NCI-H1417 (cell line): Measurements from ENCODE around the gene BPIFB6.

ENCODE experiments used
- DNase-seq, 3 experiments: peaks; one replicate each; lab custom pipeline; 2025; lab: John Stamatoyannopoulos, UW

The BPIFB6 gene

DNA sequence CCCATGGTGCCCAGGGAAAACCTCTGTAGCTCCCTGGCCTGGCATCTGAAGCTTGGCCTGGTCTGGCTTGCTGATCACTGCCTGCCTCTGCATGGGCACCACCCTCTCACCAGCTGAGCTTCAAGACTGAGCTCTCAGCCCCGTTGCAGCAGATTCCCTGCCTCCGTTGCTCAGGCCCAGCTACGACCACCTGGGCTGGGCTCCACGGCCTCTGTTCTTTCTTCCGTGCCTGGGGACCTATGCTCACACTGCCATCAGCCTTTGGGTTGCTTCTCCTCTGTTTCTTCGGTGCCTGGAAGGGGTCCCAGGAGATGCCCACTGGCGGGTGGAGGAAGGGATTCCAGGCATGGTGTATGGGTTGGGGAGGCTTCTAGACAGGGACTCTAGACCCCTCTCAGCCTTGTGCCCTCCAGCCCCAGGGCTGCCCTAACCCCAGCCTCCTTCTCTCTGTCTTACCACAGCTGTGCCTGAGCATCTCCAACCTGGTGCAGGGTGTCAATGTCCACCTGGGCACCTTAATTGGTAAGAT is 14.8 kb upstream of the BPIFB6 start:
- DNase-seq: no peak

GRCh38 chr20:33017542-33017941 is 13.9 kb upstream of the BPIFB6 start:
- DNase-seq: no peak

GRCh38 chr20:33018169-33018931 is 13.1 kb upstream of the BPIFB6 start:
- DNase-seq: no peak

DNA sequence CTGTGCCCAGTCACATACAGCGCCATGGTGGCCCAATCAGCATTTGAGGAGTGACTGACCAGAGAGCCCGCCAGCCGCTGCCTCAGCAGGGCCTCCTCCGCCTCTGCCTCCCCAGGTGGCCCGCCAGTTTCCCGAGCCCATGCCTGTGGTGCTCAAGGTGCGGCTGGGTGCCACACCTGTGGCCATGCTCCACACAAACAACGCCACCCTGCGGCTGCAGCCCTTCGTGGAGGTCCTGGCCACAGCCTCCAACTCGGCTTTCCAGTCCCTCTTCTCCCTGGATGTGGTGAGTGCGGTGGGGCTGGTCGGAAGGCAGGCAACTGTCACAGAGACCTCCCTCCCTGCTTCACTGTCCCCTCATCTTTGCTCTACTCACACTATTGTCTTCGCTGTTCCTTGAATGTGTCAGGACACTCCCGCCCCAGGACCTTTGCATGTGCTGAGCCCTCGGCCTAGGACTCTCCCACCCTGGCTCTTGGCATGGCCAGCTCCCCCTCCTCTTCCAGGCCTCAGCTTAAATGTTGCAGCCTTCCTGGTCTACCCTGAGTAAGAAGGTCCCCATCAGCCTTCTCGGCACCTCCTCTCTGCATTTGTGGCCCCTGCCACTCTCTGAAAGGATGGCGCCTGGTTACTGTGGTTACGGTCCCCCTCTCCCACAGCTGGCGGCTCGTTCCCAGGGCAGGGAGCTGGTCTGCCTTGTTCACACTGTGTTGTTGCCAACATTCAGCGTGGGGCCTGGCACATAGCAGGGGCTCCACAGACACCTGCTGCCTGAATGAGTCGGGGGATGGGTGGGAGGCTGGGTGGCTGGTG is 11.8 kb upstream of the BPIFB6 start:
- no peak for DNase-seq

- DNase-seq: no peak
Measured at GRCh38 chr20:33020278-33021161, 10.9 kb upstream of the BPIFB6 start.

DNA sequence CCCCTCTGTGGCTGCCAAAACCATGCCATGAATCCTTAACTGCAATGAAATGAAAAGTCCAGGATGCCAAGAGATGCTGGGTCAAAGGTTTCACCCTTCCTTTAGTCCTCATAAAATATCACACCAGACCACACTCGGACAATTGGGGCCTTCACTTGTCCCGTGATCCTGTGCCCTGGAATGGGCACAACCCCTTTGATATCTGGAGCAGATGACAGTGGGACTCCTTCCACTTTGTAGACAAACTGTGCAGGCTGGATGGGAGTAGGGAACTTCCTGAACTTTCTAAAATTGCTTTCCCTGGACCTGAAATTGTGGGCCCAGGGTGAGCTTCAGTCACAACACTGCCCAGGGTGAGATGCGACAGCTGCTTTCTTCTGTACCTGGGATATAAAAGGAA is 9.6 kb upstream of the BPIFB6 start:
- no peak for DNase-seq

DNA sequence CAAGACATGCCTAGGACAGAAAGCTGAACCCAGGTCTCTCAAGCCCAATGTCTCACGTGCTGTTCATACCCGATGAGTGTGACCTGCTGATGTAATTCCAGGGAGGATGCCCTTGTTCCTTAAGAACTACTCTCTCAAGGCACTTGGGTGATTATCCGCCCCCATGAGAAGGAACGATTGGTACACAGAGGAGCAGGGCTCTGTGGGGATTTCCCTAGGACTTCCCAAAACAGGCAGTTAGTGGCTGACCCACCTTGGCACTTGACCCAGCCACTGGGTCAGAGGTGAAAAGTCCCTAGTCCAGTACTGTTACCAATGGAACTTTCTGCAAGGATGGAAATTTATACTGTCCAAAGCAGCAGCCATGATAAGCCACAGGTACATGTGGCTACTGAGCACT is 9.2 kb upstream of the BPIFB6 start:
- DNase-seq: no peak

- DNase-seq: no peak
Measured at GRCh38 chr20:33022694-33023438, 8.6 kb upstream of the BPIFB6 start.

DNA sequence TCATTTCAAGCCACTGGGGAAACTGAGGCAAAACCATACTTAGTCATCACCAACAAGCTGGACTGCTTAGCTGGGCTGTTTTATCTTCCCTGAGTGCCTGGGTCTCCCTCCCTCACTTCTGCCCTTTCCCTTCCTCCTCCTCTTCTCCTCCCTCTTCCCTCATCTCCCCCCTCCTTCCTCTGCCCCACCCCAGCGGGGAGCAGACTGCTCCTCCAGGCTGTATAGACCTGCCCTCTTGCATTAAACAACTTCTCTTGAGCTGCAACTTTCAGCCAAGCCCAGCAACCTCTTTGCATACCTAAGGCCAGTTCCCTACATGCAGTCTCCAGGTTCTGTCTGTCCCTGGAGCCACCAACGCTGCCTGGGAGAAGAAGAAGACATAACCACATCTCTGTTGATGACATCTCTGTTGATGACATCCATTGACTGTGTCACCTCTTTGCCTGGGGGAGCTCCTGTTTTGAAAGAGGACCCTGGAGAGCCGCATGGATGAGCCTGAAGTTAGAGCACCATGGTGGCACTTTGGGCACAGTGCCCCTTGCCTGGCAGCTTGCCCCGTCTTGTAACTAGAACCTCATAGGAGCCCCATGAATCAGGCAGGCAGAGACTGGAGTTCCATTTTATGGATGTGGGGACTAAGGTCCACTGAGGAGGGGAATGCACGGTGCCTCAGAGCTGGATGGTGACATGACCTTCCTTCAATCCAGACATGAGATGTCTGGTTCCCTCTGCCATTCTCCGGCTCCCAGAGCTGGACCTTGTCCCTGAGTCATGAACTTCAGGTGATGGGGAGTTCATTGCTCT is 7.8 kb upstream of the BPIFB6 start:
- no peak for DNase-seq

DNA sequence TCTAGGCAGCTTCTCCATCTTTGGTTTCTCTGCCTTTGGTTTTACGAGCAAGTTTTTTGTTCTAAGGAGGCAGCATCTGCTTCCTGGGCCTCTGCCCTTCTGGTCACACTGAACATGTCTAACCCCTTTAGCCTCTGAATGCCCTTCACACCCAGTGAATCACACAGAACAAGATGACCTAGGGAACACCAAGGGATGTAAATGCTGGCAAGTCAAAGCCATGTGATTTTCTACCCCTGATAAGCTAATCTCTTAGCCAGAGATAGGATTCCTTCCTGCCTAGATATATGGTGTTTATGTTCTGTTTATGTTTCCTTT is 7.2 kb upstream of the BPIFB6 start:
- no peak for DNase-seq

DNA sequence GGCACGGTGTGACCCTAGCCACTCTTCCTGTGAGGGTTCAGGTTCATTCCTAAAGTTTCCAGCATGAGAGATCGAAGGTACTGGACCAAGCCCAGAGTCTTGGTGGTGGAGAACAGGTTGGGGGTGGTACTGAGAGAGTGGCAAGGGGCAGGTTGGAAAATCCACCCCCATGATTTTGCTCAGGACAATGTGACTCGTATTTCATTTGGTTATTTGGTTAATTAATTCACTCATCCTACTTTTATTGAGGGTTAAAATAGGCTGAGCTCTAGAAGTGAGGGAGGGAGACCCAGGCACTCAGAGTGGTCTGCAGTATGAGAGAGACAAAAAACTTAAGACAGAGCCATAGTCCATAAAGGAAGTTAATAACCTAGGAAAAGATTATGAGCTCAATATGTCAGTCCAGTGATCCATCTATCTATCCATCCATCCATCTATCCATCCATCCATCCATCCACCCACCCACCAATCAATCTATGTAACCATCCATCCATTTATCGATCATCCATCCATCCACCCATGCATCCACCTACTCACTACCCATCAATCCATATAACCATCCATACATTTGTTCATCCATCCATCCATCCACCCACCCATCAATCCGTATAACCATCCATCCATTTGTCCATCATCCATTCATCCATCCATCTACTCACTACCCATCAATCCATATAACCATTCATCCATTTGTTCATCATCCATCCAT is 6.7 kb upstream of the BPIFB6 start:
- no peak for DNase-seq

DNA sequence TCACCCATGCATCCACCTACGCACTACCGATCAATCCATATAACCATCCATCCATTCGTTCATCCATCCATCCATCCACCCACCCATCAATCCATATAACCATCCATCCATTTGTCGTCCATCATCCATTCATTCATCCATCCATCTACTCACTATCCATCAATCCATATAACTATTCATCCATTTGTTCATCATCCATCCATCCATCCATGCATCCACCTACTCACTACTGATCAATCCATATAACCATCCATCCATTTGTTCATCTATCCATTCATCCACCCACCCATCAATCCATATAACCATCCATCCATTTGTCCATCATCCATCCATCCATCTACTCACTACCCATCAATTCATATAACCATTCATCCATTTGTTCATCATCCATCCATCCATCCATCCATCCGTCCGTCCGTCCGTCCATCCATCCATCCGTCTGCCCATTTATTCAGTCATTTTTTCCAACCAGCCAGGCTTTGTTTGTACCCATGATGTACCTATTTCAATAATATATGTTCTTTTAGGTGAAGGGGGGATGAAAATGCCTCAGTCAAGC is 6.1 kb upstream of the BPIFB6 start:
- DNase-seq: no peak

- DNase-seq: no peak
Measured at GRCh38 chr20:33026072-33026778, 5.2 kb upstream of the BPIFB6 start.

DNA sequence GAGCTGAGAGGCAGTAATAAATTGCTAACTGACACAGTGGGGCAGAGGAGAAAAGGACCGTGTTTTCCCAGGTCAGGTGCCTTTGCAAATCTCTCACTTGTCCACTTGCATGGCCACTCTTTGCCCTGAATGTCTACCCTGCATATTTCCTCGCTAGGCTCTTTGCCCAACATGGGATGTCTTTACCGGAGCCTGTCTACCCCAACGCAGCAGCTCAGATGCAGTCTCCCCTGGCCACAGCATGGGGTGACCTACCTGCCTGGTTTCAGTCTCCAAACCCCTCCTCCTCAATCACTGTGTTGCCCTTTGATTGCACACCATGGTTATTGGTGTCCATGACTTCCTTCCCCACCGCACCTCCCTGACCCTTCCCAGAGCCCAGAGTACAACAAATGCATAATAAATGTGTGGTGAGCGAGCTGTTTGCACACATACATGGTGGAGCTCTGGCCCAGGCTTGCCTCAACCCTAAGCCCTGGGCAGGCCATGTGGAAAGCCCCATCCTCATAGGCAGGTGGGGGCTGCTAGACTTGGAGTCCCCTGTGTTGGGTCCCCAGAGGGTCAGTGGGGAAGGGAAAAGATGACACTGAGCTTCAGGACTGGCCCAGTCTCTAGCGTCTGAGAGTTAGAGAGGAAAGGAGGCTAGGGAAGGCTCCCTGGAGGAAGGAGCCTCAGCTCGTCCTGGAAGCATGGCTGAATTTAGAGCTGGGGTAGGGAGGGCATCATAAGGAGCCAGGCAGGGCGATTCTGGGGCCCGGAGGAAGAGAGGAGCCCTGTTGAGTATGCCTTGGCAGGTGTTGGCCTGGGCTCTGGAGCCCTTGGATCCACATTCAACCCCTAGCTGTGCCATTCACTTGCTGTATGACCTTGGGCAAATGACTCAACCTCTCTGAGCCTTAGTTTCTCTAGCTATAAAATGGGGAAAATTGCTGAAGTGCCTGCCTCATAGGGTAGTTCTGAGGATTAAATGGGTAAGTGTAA is 4.4 kb upstream of the BPIFB6 start:
- DNase-seq: no peak

DNA sequence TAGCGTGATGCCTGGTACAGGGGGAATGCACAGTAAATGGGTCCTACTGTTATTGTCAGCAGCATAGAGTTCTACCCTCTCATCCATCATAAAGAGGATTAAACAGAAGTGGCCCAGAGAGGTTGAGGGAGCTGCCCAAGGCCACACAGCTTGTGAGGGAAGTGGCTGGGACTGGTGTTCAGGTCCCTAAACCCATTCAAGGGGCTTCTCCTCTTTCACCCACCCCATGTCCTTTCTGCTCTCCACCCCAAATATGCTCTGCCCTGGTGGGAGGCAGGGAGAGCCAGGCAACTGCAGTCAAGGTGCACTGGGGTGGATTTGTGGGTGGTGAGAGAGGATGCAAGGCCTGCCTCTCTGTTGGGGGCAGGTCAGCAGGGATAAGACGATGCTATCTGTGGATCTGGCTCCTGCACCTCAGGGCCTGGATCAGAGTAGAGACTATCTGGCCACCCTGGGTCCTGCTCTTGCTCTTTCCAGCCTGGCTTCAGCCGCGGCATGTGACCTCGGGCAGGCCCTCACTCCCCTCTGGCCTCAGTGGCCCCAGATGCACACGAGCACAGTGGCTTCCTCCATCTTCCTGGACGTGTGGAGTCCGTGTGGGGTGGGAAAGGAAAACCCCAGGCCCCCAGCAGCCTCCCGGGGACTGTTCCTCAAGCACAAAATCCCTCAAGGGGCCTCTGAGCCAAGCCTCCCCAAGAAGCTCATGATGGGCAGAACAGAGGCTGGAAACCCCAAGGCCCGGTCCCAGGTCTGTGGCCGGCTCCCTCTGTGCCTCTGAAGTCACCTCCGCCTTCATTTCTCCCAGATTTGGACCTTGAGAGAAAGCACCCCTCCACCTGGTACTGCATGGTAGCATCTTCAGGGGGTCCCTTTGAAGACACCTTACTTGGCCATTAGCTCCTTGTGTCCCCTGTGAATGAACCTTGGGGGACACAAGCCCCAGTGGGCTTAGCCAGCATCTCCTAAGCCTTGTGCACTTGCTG is 3.4 kb upstream of the BPIFB6 start:
- DNase-seq: no peak

DNA sequence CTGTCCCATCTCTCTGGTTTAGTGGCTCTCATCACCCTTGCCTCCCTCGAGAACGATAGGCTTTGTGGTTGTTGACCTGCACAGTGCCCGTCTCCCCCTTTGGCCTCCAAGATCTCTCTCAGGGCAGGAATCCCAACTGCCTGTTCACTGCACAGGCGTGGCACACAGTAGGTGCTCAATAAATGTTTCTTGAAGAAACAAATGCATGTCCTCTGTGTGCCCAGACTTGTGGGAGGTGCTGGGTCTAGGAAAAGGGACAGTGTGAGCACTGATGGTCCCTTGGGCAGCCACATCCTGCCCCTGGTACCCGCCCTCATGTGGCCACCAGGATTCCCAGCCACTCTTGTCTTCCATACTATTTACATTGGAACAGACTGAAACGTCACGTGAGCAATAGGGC is 2.6 kb upstream of the BPIFB6 start:
- no peak for DNase-seq

DNA sequence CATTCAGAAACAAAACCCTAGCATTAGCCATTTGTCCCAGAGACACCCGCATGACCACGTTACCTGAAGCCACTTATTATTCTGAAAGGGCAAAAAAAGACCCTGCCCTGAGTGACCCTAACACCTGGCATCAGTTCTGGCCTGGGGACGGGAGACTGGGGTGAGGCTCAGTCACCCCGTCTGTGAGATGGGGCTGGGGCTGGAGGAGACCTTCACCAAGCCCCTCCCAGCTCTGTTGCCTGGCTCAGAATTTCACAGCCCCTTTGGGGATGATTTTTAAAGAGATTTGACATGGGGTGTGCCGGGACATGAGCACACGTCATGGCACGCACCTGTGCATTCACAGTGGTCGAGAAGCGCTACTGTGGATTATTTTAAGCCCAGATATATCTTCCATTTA is 1.4 kb upstream of the BPIFB6 start:
- no peak for DNase-seq
